ENCODE data around the gene TMEM163. TPM values are rescaled to one million over a fixed set of nuclear protein-coding genes. Genes with fewer than 3 reads are reported as not detected.

The TMEM163 gene
- total and polyA plus RNA-seq, 2 of the 13 experiments (the other 11 are each of a cell fraction or from before 2014, with no cell fraction given): 0.05 TPM; not detected in 1

DNA sequence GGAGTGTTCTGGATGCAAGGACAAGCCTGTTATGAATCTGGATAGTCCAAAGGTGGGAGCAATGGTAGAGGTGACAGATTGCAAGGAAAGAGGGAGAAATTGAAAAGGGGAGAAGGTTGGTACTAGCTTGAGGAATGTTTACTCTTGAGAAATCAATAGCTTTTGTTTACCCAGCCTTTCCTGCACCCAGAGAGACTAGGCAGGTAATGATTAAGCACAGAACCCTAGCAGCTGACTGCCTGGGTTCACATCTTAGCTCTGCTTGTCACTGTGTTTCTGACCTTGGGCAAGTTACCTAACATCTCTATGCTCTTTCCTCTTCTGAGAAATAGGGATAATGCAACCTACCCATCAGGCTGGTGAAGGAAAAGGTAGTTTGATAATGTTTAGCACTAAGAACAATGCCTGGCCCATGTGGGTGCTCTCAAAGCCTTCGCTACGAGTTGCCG, 286.3 kb downstream of the TMEM163 start (continued):
- TF ChIP-seq, protein P1, sequence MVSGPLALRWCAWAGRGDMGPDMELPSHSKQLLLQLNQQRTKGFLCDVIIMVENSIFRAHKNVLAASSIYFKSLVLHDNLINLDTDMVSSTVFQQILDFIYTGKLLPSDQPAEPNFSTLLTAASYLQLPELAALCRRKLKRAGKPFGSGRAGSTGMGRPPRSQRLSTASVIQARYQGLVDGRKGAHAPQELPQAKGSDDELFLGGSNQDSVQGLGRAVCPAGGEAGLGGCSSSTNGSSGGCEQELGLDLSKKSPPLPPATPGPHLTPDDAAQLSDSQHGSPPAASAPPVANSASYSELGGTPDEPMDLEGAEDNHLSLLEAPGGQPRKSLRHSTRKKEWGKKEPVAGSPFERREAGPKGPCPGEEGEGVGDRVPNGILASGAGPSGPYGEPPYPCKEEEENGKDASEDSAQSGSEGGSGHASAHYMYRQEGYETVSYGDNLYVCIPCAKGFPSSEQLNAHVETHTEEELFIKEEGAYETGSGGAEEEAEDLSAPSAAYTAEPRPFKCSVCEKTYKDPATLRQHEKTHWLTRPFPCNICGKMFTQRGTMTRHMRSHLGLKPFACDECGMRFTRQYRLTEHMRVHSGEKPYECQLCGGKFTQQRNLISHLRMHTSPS (CRISPR knock-in tag; IDR thresholded peaks at IDR 0.05; ENCODE audit: low read depth): peak; percentile 74
- TF ChIP-seq PRPF4 (IDR thresholded peaks at IDR 0.05; ENCODE audit: low read depth, low read length, poor library complexity, severe bottlenecking): no peak
- TF ChIP-seq, protein P2, sequence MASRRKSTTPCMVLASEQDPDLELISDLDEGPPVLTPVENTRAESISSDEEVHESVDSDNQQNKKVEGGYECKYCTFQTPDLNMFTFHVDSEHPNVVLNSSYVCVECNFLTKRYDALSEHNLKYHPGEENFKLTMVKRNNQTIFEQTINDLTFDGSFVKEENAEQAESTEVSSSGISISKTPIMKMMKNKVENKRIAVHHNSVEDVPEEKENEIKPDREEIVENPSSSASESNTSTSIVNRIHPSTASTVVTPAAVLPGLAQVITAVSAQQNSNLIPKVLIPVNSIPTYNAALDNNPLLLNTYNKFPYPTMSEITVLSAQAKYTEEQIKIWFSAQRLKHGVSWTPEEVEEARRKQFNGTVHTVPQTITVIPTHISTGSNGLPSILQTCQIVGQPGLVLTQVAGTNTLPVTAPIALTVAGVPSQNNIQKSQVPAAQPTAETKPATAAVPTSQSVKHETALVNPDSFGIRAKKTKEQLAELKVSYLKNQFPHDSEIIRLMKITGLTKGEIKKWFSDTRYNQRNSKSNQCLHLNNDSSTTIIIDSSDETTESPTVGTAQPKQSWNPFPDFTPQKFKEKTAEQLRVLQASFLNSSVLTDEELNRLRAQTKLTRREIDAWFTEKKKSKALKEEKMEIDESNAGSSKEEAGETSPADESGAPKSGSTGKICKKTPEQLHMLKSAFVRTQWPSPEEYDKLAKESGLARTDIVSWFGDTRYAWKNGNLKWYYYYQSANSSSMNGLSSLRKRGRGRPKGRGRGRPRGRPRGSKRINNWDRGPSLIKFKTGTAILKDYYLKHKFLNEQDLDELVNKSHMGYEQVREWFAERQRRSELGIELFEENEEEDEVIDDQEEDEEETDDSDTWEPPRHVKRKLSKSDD (CRISPR knock-in tag; IDR thresholded peaks at IDR 0.05; ENCODE audit: low read depth): peak; percentile 78; the same call in 1 of the 2 replicates
- TF ChIP-seq HNRNPLL (IDR thresholded peaks at IDR 0.05; ENCODE audit: low read depth, low read length, poor library complexity, severe bottlenecking): no peak
- TF ChIP-seq SP140L (CRISPR knock-in tag; IDR thresholded peaks at IDR 0.05; ENCODE audit: borderline replicate concordance): peak; percentile 86; the same call in 1 of the 2 replicates
- peak; percentile 84; the same call in 1 of the 2 replicates for TF ChIP-seq WIZ (CRISPR knock-in tag; IDR thresholded peaks at IDR 0.05)
- no peak; a peak in 2 of 4 replicates for TF ChIP-seq NR2F1 (CRISPR knock-in tag; IDR thresholded peaks at IDR 0.05)
- no peak for TF ChIP-seq ZFAT (CRISPR knock-in tag; conservative IDR thresholded peaks at IDR 0.05)
- TF ChIP-seq ZFX (CRISPR knock-in tag; IDR thresholded peaks at IDR 0.05; ENCODE audit: low read depth): peak; percentile 46; the same call in 1 of the 2 replicates
- TF ChIP-seq, protein P3, sequence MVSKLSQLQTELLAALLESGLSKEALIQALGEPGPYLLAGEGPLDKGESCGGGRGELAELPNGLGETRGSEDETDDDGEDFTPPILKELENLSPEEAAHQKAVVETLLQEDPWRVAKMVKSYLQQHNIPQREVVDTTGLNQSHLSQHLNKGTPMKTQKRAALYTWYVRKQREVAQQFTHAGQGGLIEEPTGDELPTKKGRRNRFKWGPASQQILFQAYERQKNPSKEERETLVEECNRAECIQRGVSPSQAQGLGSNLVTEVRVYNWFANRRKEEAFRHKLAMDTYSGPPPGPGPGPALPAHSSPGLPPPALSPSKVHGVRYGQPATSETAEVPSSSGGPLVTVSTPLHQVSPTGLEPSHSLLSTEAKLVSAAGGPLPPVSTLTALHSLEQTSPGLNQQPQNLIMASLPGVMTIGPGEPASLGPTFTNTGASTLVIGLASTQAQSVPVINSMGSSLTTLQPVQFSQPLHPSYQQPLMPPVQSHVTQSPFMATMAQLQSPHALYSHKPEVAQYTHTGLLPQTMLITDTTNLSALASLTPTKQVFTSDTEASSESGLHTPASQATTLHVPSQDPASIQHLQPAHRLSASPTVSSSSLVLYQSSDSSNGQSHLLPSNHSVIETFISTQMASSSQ (IDR thresholded peaks at IDR 0.05; ENCODE audit: low read depth): peak; percentile 94
- TF ChIP-seq, protein P3 (CRISPR knock-in tag; IDR thresholded peaks at IDR 0.05; ENCODE audit: borderline replicate concordance): peak; percentile 96
- TF ChIP-seq, protein P4, sequence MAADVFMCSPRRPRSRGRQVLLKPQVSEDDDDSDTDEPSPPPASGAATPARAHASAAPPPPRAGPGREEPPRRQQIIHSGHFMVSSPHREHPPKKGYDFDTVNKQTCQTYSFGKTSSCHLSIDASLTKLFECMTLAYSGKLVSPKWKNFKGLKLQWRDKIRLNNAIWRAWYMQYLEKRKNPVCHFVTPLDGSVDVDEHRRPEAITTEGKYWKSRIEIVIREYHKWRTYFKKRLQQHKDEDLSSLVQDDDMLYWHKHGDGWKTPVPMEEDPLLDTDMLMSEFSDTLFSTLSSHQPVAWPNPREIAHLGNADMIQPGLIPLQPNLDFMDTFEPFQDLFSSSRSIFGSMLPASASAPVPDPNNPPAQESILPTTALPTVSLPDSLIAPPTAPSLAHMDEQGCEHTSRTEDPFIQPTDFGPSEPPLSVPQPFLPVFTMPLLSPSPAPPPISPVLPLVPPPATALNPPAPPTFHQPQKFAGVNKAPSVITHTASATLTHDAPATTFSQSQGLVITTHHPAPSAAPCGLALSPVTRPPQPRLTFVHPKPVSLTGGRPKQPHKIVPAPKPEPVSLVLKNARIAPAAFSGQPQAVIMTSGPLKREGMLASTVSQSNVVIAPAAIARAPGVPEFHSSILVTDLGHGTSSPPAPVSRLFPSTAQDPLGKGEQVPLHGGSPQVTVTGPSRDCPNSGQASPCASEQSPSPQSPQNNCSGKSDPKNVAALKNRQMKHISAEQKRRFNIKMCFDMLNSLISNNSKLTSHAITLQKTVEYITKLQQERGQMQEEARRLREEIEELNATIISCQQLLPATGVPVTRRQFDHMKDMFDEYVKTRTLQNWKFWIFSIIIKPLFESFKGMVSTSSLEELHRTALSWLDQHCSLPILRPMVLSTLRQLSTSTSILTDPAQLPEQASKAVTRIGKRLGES (CRISPR knock-in tag; IDR thresholded peaks at IDR 0.05; ENCODE audit: borderline replicate concordance): no peak
- TF ChIP-seq ZNF589 (CRISPR knock-in tag; conservative IDR thresholded peaks at IDR 0.05): peak; percentile 36; the same call in 1 of the 2 replicates
- TF ChIP-seq, protein P5, sequence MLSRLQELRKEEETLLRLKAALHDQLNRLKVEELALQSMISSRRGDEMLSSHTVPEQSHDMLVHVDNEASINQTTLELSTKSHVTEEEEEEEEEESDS (CRISPR knock-in tag; IDR thresholded peaks at IDR 0.05; ENCODE audit: borderline replicate concordance): no peak
- no peak for TF ChIP-seq CBX1 (IDR thresholded peaks at IDR 0.05; ENCODE audit: low read depth)
- 0 out of 2 replicates have a peak, but pooled peaks have one; percentile 85 for TF ChIP-seq ZNF772 (CRISPR knock-in tag; IDR thresholded peaks at IDR 0.05)
- peak; percentile 96; the same call in 1 of the 2 replicates for TF ChIP-seq SMYD3 (CRISPR knock-in tag; IDR thresholded peaks at IDR 0.05)

Measured in HepG2 (cell line).